Prostate gland (tissue), 2 donors: ENCODE measurements around the gene CRADD. TPM values are rescaled to one million over a fixed set of nuclear protein-coding genes. Genes with fewer than 3 reads are reported as not detected.
"Not testable (repeated sequence)": the region's sequence is repeated elsewhere in the genome, so short reads cannot be mapped to it uniquely, and the experiment has no call there.

Experiments
- DNase-seq: peaks from one replicate; pipeline ENCODE4 v3.0.0-alpha.2; 2019; ENCODE audit warnings: low spot score
- H3K27ac ChIP-seq, 2 donors: fragments of 200-600 bp; sonication (generic); 2 replicates each; pipeline ENCODE4 v1.5.1; 2017 to 2019
- H3K27me3 ChIP-seq: fragments of 200-600 bp; sonication (generic); replicated peaks from 2 replicates; pipeline ENCODE4 v1.5.1; 2019; ENCODE audit not compliant: insufficient read depth
- H3K36me3 ChIP-seq, 2 donors: fragments of 200-600 bp; sonication (generic); 1 replicate in 1 of 2; 2 replicates in 1 of 2; pipeline versions ENCODE4 v1.5.1 to v1.8.1; 2017 to 2019
- H3K4me1 ChIP-seq: fragments of 200-600 bp; sonication (generic); replicated peaks from 2 replicates; pipeline ENCODE4 v1.5.1; 2019
- H3K4me3 ChIP-seq, 2 donors: fragments of 200-600 bp; sonication (generic); 2 replicates each; pipeline ENCODE4 v1.5.1; 2017 to 2019
- H3K9me3 ChIP-seq: fragments of 200-600 bp; sonication (generic); 2 replicates; pipeline ENCODE4 v1.5.1; 2017
- POLR2A ChIP-seq: fragments of 450-650 bp; IDR thresholded peaks from one replicate; pipeline ENCODE4 v1.6.1; 2016; ENCODE audit warnings: antibody characterized with exemption, mild to moderate bottlenecking
- POLR2AphosphoS5 ChIP-seq: sonication (generic); formaldehyde crosslinking; IDR thresholded peaks from one replicate; pipeline ENCODE4 v1.6.1; 2017; ENCODE audit warnings: antibody characterized with exemption
- WGBS: methylation state at CpG from one replicate; pipeline ENCODE4 v1.1.5; 2018; 5-methylcytosine and 5-hydroxymethylcytosine counted together
- intact Hi-C: fragments of 100-400 bp; cut with DNase I; formaldehyde crosslinking; loops from one replicate; pipeline ENCODE4 v1.14.2; 2022
- total RNA-seq, 2 donors: library from RNA; depleted of rRNA; stranded (reverse); fragments of >200 nt; gene quantifications; one replicate each; pipeline ENCODE4 v1.1.0, GENCODE V29; 2016
- TF ChIP-seq, protein P1 (sequence below), 4 experiments: fragments of 200-600 bp in 2 of 4; fragments of 450-650 bp in 2 of 4; sonication (generic) in 2 of 4; IDR thresholded peaks; 1 replicate in 3 of 4; 2 replicates in 1 of 4; pipeline ENCODE4 v1.5.1; 2016 to 2019; ENCODE audit warnings: antibody characterized with exemption in 4 of 4, mild to moderate bottlenecking in 2 of 4, moderate library complexity in 2 of 4

The CRADD gene
- total RNA-seq, 2 donors from 2014 or later: 38.9 to 42.4 TPM

GRCh38 chr12:93925585-93926205 lies 248.5 kb downstream of the CRADD start:
- H3K36me3 ChIP-seq: no peaks in the 10 kb centered on the region
- no peaks in the 10 kb centered on the region for H3K4me1 ChIP-seq
- intact Hi-C loops: no loop called here
- no peaks in the 10 kb centered on the region for H3K9me3 ChIP-seq
- no peak overlapping the region for H3K27ac ChIP-seq
- no peak overlapping the region for H3K4me3 ChIP-seq
- 73% methylated on average over 3 of the region's 3 CpGs for WGBS
- H3K27me3 ChIP-seq: no peaks in the 10 kb centered on the region
- TF ChIP-seq, protein P1, sequence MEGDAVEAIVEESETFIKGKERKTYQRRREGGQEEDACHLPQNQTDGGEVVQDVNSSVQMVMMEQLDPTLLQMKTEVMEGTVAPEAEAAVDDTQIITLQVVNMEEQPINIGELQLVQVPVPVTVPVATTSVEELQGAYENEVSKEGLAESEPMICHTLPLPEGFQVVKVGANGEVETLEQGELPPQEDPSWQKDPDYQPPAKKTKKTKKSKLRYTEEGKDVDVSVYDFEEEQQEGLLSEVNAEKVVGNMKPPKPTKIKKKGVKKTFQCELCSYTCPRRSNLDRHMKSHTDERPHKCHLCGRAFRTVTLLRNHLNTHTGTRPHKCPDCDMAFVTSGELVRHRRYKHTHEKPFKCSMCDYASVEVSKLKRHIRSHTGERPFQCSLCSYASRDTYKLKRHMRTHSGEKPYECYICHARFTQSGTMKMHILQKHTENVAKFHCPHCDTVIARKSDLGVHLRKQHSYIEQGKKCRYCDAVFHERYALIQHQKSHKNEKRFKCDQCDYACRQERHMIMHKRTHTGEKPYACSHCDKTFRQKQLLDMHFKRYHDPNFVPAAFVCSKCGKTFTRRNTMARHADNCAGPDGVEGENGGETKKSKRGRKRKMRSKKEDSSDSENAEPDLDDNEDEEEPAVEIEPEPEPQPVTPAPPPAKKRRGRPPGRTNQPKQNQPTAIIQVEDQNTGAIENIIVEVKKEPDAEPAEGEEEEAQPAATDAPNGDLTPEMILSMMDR (IDR thresholded peaks at IDR 0.05): no peak
- TF ChIP-seq POLR2AphosphoS5 (no peak), POLR2A (no peak)
- no peak for DNase-seq

GRCh38 chr12:93926237-93926636 lies 249.1 kb downstream of the CRADD start:
- intact Hi-C loops: no loop called here
- no peak for DNase-seq
- Histone ChIP-seq H3K4me3 (no peak overlapping the region), H3K4me1 (no peaks in the 10 kb centered on the region), H3K9me3 (no peaks in the 10 kb centered on the region), H3K36me3 (no peaks in the 10 kb centered on the region), H3K27ac (no peak overlapping the region), H3K27me3 (no peaks in the 10 kb centered on the region)
- WGBS: 94% methylated on average over 4 of the region's 4 CpGs
- TF ChIP-seq, protein P1 (IDR thresholded peaks at IDR 0.05): no peak
- TF ChIP-seq POLR2AphosphoS5 (no peak), POLR2A (no peak)

- H3K36me3 ChIP-seq, intact Hi-C loops, H3K9me3 ChIP-seq, DNase-seq, H3K27me3 ChIP-seq, H3K27ac ChIP-seq, H3K4me1 ChIP-seq, H3K4me3 ChIP-seq: not testable (repeated sequence)
- WGBS: 91% methylated on average over 4 of the region's 4 CpGs
Measured at GRCh38 chr12:93929081-93929480, 251.9 kb downstream of the CRADD start.

- no peak overlapping the region for H3K27ac ChIP-seq
- H3K9me3 ChIP-seq: no peaks in the 10 kb centered on the region
- H3K4me3 ChIP-seq: no peak overlapping the region
- TF ChIP-seq POLR2AphosphoS5 (no peak), POLR2A (no peak)
- TF ChIP-seq, protein P1 (IDR thresholded peaks at IDR 0.05): no peak
- no peaks in the 10 kb centered on the region for H3K4me1 ChIP-seq
- 86% methylated on average over 7 of the region's 7 CpGs for WGBS
- H3K27me3 ChIP-seq: no peaks in the 10 kb centered on the region
- H3K36me3 ChIP-seq: no peaks in the 10 kb centered on the region
- no peak for DNase-seq
- intact Hi-C loops: no loop called here
Measured at GRCh38 chr12:93937812-93938211, 260.6 kb downstream of the CRADD start.

GRCh38 chr12:93938317-93938716 lies 261.1 kb downstream of the CRADD start:
- H3K4me3 ChIP-seq: no peak overlapping the region
- WGBS: 95% methylated on average over 3 of the region's 3 CpGs
- H3K27ac ChIP-seq: no peak overlapping the region
- no peaks in the 10 kb centered on the region for H3K36me3 ChIP-seq
- no peak for DNase-seq
- TF ChIP-seq POLR2AphosphoS5 (no peak), POLR2A (no peak)
- TF ChIP-seq, protein P1 (IDR thresholded peaks at IDR 0.05): no peak
- no peaks in the 10 kb centered on the region for H3K4me1 ChIP-seq
- no peaks in the 10 kb centered on the region for H3K27me3 ChIP-seq
- intact Hi-C loops: no loop called here
- H3K9me3 ChIP-seq: no peaks in the 10 kb centered on the region
